ENCODE results near the gene RRP8.
A peak's percentile ranks its signal among the peaks of the same experiment; 100 is the strongest.

The RRP8 gene

DNA sequence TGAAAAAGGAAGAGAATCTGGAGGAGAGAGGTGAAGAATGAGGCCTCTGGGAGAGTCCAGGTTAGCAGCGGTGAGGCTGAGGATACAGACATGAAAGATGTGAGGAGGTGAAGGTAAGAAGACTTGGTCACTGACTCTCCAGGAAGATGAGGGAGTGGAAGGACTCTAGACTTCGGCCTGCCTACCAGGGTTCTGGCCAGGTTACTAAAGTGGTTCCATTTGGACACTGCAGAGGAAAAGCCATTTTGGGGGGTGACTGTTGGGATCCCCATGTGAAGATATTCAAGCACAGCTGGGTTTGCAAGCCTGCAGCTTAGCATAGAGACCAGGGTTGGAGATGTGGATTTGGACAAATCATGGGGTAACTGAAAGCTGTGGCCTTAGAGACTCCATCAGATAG lies 44.4 kb upstream of the RRP8 start:
- no peak overlapping the region for H3K27ac ChIP-seq (ENCODE audit: insufficient read depth in 1 of 2, low read depth in 1 of 2, low read length in 2 of 2, poor library complexity in 1 of 2, severe bottlenecking in 2 of 2)
- CTCF ChIA-PET: interaction anchor here (1.0 to 1.6 kb wide), 3 partner anchors 20 to 51 kb away, joined by 3 to 4 read pairs (median 3); no protein-coding TSS in a partner anchor

DNA sequence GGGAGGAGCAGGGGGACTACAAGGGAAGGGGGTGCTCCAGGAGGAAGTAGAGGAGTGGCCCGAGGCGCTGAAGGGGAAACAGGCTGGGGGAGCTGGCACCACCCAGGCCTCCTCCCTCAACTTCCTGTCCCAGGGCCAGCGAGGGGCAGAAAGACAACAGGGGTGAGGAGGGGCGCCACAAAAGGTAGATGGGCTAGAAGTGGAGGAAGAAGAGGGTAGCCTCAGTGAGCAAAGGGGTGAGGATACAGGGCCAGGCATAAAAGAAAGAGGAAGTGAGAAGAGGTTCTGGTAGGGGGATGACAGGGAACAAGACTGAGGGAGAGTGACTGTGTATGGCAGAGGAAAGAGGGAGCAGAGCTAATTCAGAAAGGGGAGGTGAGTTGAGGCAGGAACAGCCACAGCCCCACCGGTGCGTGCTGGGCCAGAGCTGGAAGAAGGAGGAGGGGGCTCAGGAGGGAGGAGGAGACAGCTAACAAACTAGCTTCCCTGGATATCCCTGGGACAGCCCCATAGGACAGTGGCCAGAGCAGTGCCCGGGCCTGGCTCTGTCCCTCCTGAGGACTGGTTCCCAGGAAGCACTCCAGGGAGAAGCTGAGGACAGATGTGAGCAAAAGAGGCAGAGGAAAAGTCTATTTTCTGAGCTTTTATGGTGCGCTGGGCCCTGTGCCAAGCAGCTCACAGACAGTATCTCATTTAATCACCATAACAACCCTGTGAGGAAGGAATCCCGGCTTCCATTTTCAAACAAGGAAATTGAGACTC lies 43.7 kb upstream of the RRP8 start:
- DNase-seq: peak; percentile 29 to 79 (median 67)
- WGBS (ENCODE audit: insufficient coverage): 27% methylated on average over 3 of the region's 9 CpGs
- H3K36me3 ChIP-seq (ENCODE audit: control insufficient read depth in 4 of 4, insufficient read depth in 4 of 4, low read length in 3 of 4): no peaks in the 10 kb centered on the region
- peak overlapping the region in 5 of 7 experiments; percentile 7 to 46 (median 32) for H3K4me3 ChIP-seq (ENCODE audit: control insufficient read depth in 1 of 7, extremely low read depth in 1 of 7, insufficient read depth in 4 of 7, low read depth in 2 of 7, low read length in 6 of 7)
- ChIA-PET CTCF (interaction anchor here (1.0 to 1.4 kb wide), 3 partner anchors 26 to 35 kb away, joined by 4 to 8 read pairs (median 5); partner anchors contain the start of genes TAF10 and TPP1), POLR2A (interaction anchor here (0.7 kb wide), 1 partner anchor 15 kb away, joined by 3 read pairs; no protein-coding TSS in a partner anchor)
- peaks cover 2 to 33% (median 20%) of the 10 kb centered on the region in 4 experiments for H3K4me1 ChIP-seq (ENCODE audit: control extremely low read depth in 1 of 4, control insufficient read depth in 4 of 4, insufficient read depth in 4 of 4, low read length in 3 of 4)
- no peaks in the 10 kb centered on the region for H3K27me3 ChIP-seq (replicated peaks in 2 of 5; ENCODE audit: control insufficient read depth in 4 of 5, insufficient read depth in 5 of 5, low read length in 4 of 5)
- peak overlapping the region in 1 of 2 experiments; percentile 30 for H3K27ac ChIP-seq (ENCODE audit: insufficient read depth in 1 of 2, low read depth in 1 of 2, low read length in 2 of 2, poor library complexity in 1 of 2, severe bottlenecking in 2 of 2)
- no peaks in the 10 kb centered on the region for H3K9me3 ChIP-seq (ENCODE audit: control extremely low read depth in 1 of 5, control insufficient read depth in 4 of 5, insufficient read depth in 2 of 5, low read depth in 1 of 5, low read length in 4 of 5)

More for the DNA sequence above, 44.4 kb upstream of the RRP8 start:
- no peaks in the 10 kb centered on the region for H3K27me3 ChIP-seq (replicated peaks in 2 of 5; ENCODE audit: control insufficient read depth in 4 of 5, insufficient read depth in 5 of 5, low read length in 4 of 5)
- H3K36me3 ChIP-seq (ENCODE audit: control insufficient read depth in 4 of 4, insufficient read depth in 4 of 4, low read length in 3 of 4): no peaks in the 10 kb centered on the region
- no peak for DNase-seq
- H3K4me3 ChIP-seq (ENCODE audit: control insufficient read depth in 1 of 7, extremely low read depth in 1 of 7, insufficient read depth in 4 of 7, low read depth in 2 of 7, low read length in 6 of 7): no peak overlapping the region
- H3K4me1 ChIP-seq (ENCODE audit: control extremely low read depth in 1 of 4, control insufficient read depth in 4 of 4, insufficient read depth in 4 of 4, low read length in 3 of 4): peaks cover 2 to 33% (median 20%) of the 10 kb centered on the region in 4 experiments
- POLR2A ChIA-PET: no interaction called here
- WGBS (ENCODE audit: insufficient coverage): 100% methylated on average over 2 of the region's 2 CpGs
- no peaks in the 10 kb centered on the region for H3K9me3 ChIP-seq (ENCODE audit: control extremely low read depth in 1 of 5, control insufficient read depth in 4 of 5, insufficient read depth in 2 of 5, low read depth in 1 of 5, low read length in 4 of 5)

DNA sequence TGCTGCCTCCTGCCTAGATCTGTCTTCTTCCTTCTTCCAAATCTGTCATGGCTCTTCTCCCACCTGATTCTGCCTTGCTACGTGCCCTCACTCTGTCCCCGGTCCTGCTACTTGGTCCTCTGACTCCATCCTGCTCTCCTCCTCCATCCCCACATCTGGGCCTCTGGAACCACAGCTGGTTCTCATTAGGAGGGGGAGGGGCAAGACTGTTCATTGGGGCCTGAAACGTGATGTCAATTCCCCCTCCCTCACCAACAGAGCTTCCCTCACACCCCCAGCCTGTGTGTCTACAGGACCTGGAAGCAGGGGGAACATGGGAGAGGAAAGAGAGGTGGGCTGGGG lies 43.1 kb upstream of the RRP8 start:
- CTCF ChIA-PET: interaction anchor here (1.4 kb wide), 2 partner anchors 27 to 34 kb away, joined by 5 to 8 read pairs; partner anchors contain the start of genes TAF10 and TPP1
- 27% methylated on average over 2 of the region's 3 CpGs for WGBS (ENCODE audit: insufficient coverage)

DNA sequence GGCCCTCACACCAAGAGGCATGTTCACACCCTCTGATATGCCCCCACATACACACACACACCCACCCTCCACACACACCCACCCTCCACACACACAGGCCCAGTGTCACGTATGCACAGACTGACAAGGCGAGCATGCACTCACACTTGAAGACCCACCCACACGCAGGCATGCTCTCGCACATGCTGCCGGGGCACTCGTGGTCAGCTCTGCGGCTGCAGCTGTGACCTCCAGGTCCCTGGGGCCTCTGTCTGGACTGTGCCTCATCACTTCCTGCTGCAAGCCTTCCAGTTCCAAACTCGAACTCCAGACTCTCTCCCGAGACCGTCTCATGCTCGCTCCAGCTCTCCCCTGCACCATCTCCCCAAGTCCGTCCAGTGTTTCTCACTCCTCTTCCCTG lies 42.7 kb upstream of the RRP8 start:
- Histone ChIP-seq H3K27me3 (replicated peaks in 2 of 5; ENCODE audit: control insufficient read depth in 4 of 5, insufficient read depth in 5 of 5, low read length in 4 of 5) (no peaks in the 10 kb centered on the region), H3K4me1 (ENCODE audit: control extremely low read depth in 1 of 4, control insufficient read depth in 4 of 4, insufficient read depth in 4 of 4, low read length in 3 of 4) (peaks cover 2 to 33% (median 20%) of the 10 kb centered on the region in 4 experiments), H3K4me3 (ENCODE audit: control insufficient read depth in 1 of 7, extremely low read depth in 1 of 7, insufficient read depth in 4 of 7, low read depth in 2 of 7, low read length in 6 of 7) (no peak overlapping the region), H3K27ac (ENCODE audit: insufficient read depth in 1 of 2, low read depth in 1 of 2, low read length in 2 of 2, poor library complexity in 1 of 2, severe bottlenecking in 2 of 2) (no peak overlapping the region), H3K9me3 (ENCODE audit: control extremely low read depth in 1 of 5, control insufficient read depth in 4 of 5, insufficient read depth in 2 of 5, low read depth in 1 of 5, low read length in 4 of 5) (no peaks in the 10 kb centered on the region), H3K36me3 (ENCODE audit: control insufficient read depth in 4 of 4, insufficient read depth in 4 of 4, low read length in 3 of 4) (peaks cover 0 to under 1% (median 0%) of the 10 kb centered on the region in 4 experiments)
- 89% methylated on average over 11 of the region's 12 CpGs for WGBS (ENCODE audit: insufficient coverage)
- DNase-seq: no peak
- POLR2A ChIA-PET: no interaction called here
- CTCF ChIA-PET: interaction anchor here (1.4 kb wide), 2 partner anchors 27 to 34 kb away, joined by 5 to 8 read pairs; partner anchors contain the start of genes TAF10 and TPP1

More for the DNA sequence above, 43.1 kb upstream of the RRP8 start:
- POLR2A ChIA-PET: interaction anchor here (0.7 kb wide), 1 partner anchor 16 kb away, joined by 3 read pairs; no protein-coding TSS in a partner anchor
- no peak for DNase-seq
- no peaks in the 10 kb centered on the region for H3K9me3 ChIP-seq (ENCODE audit: control extremely low read depth in 1 of 5, control insufficient read depth in 4 of 5, insufficient read depth in 2 of 5, low read depth in 1 of 5, low read length in 4 of 5)
- no peaks in the 10 kb centered on the region for H3K36me3 ChIP-seq (ENCODE audit: control insufficient read depth in 4 of 4, insufficient read depth in 4 of 4, low read length in 3 of 4)
- H3K27ac ChIP-seq (ENCODE audit: insufficient read depth in 1 of 2, low read depth in 1 of 2, low read length in 2 of 2, poor library complexity in 1 of 2, severe bottlenecking in 2 of 2): peak overlapping the region in 1 of 2 experiments; percentile 30
- H3K4me1 ChIP-seq (ENCODE audit: control extremely low read depth in 1 of 4, control insufficient read depth in 4 of 4, insufficient read depth in 4 of 4, low read length in 3 of 4): peaks cover 2 to 33% (median 20%) of the 10 kb centered on the region in 4 experiments
- no peaks in the 10 kb centered on the region for H3K27me3 ChIP-seq (replicated peaks in 2 of 5; ENCODE audit: control insufficient read depth in 4 of 5, insufficient read depth in 5 of 5, low read length in 4 of 5)
- peak overlapping the region in 1 of 7 experiments; percentile 46 for H3K4me3 ChIP-seq (ENCODE audit: control insufficient read depth in 1 of 7, extremely low read depth in 1 of 7, insufficient read depth in 4 of 7, low read depth in 2 of 7, low read length in 6 of 7)

DNA sequence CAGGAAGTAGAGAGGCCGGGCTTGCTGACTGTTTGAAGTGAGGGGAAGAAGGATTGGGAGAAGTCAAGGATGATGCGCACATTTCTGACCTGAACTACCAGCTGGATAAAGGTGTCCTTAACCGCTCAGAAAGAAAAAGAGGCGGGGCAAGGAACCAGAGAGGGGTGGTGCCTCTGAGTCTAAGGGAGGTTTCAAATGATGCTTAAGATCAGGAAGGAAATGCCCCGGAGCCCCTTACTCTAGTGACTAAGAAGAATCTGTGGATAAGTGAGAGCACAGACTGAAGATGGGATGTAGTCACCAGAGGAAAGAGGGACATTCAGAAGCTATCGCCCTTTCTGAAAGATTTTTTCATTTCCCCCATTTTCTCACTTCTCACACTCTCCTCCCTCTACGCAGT lies 39.5 kb upstream of the RRP8 start:
- no peak overlapping the region for H3K4me3 ChIP-seq (ENCODE audit: control insufficient read depth in 1 of 7, extremely low read depth in 1 of 7, insufficient read depth in 4 of 7, low read depth in 2 of 7, low read length in 6 of 7)
- WGBS (ENCODE audit: insufficient coverage): 92% methylated on average over 6 of the region's 7 CpGs
- POLR2A ChIA-PET: no interaction called here
- DNase-seq: no peak
- no peak overlapping the region for H3K27ac ChIP-seq (ENCODE audit: insufficient read depth in 1 of 2, low read depth in 1 of 2, low read length in 2 of 2, poor library complexity in 1 of 2, severe bottlenecking in 2 of 2)
- no peaks in the 10 kb centered on the region for H3K9me3 ChIP-seq (ENCODE audit: control extremely low read depth in 1 of 5, control insufficient read depth in 4 of 5, insufficient read depth in 2 of 5, low read depth in 1 of 5, low read length in 4 of 5)
- H3K4me1 ChIP-seq (ENCODE audit: control extremely low read depth in 1 of 4, control insufficient read depth in 4 of 4, insufficient read depth in 4 of 4, low read length in 3 of 4): peaks cover 2 to 36% (median 24%) of the 10 kb centered on the region in 4 experiments
- CTCF ChIA-PET: interaction anchor here (1.0 to 1.8 kb wide), 3 partner anchors 17 to 25 kb away, joined by 3 to 5 read pairs (median 3); no protein-coding TSS in a partner anchor
- peaks cover 0 to 8% (median 0%) of the 10 kb centered on the region in 4 experiments for H3K36me3 ChIP-seq (ENCODE audit: control insufficient read depth in 4 of 4, insufficient read depth in 4 of 4, low read length in 3 of 4)
- no peaks in the 10 kb centered on the region for H3K27me3 ChIP-seq (replicated peaks in 2 of 5; ENCODE audit: control insufficient read depth in 4 of 5, insufficient read depth in 5 of 5, low read length in 4 of 5)

DNA sequence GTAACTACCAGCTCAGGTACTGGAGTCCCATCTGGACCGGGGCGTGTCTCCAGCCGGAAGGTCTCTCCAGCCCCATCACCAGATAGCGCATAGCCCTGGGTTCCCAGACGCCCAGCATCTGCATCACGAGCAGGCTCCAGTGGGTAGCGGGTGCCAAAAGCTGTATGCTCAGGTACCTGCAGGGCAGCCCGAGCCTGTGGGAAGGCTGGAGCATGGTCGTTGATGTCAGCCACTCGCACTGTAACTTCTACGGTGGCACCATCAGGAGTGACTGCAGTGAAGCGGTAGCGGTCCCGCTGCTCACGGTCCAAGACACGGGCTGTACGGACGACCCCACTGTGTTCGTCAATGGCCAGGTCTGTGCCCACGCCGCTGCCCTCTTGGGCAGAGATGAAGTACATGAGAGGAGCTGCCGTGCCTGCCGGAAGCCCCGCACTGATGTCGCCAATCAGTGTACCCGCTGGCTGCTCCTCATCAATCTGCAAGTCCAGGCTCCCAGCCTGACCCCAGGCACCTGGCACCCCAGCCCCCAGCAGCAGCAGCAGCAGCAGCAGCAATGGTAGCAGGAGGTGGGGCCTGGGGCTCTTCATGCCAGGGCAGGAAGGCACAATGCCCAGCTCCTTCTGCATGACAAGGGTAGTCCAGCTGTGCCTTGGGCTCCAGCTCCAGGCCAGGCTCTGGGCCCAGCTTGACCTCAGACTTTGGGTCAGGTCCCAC lies 37.7 kb upstream of the RRP8 start:
- no peak overlapping the region for H3K27ac ChIP-seq (ENCODE audit: insufficient read depth in 1 of 2, low read depth in 1 of 2, low read length in 2 of 2, poor library complexity in 1 of 2, severe bottlenecking in 2 of 2)
- ChIA-PET CTCF (interaction anchor here (0.6 to 1.8 kb wide), 6 partner anchors 11 to 338 kb away, joined by 3 to 5 read pairs (median 4); partner anchors contain the start of gene MRPL17), POLR2A (no interaction called here)
- WGBS (ENCODE audit: insufficient coverage): 98% methylated on average over 26 of the region's 26 CpGs
- H3K36me3 ChIP-seq (ENCODE audit: control insufficient read depth in 4 of 4, insufficient read depth in 4 of 4, low read length in 3 of 4): peaks cover 0 to 8% (median 0%) of the 10 kb centered on the region in 4 experiments
- no peaks in the 10 kb centered on the region for H3K27me3 ChIP-seq (replicated peaks in 2 of 5; ENCODE audit: control insufficient read depth in 4 of 5, insufficient read depth in 5 of 5, low read length in 4 of 5)
- peaks cover 2 to 23% (median 8%) of the 10 kb centered on the region in 4 experiments for H3K4me1 ChIP-seq (ENCODE audit: control extremely low read depth in 1 of 4, control insufficient read depth in 4 of 4, insufficient read depth in 4 of 4, low read length in 3 of 4)
- no peaks in the 10 kb centered on the region for H3K9me3 ChIP-seq (ENCODE audit: control extremely low read depth in 1 of 5, control insufficient read depth in 4 of 5, insufficient read depth in 2 of 5, low read depth in 1 of 5, low read length in 4 of 5)
- H3K4me3 ChIP-seq (ENCODE audit: control insufficient read depth in 1 of 7, extremely low read depth in 1 of 7, insufficient read depth in 4 of 7, low read depth in 2 of 7, low read length in 6 of 7): no peak overlapping the region
- no peak for DNase-seq
